PC-9 (cell line): ENCODE measurements around the gene NELL2. TPM values are rescaled to one million over a fixed set of nuclear protein-coding genes. Genes with fewer than 3 reads are reported as not detected.

Experiments
- BruUV-seq: library from RNA; stranded (reverse); fragments of 400-500 nt; replicated peaks from 2 replicates; lab custom pipeline; 2021; lab: Mats Ljungman, UMichigan
- CTCF ChIA-PET: fragments of 300-600 bp; sonication (Branson Sonifier 250); formaldehyde crosslinking; loops from one replicate; lab custom pipeline; 2022; ENCODE audit warnings: antibody characterized with exemption; lab: Charles Lee
- POLR2A ChIA-PET: fragments of 300-600 bp; sonication (Branson Sonifier 250); formaldehyde crosslinking; loops from one replicate; lab custom pipeline; 2022; ENCODE audit warnings: antibody characterized with exemption; ENCODE audit not compliant: unreplicated experiment; lab: Charles Lee
- DNase-seq, 2 experiments: peaks; one replicate each; pipeline versions ENCODE4 v3.0.0 to v3.0.0-alpha.2; 2015 to 2022; ENCODE audit warnings: mixed read lengths in 1 of 2
- H2AFZ ChIP-seq: fragments of 200-600 bp; sonication (generic); 2 replicates; pipeline ENCODE4 v1.8.1; 2017; ENCODE audit warnings: antibody characterized with exemption
- H3F3A ChIP-seq: fragments of 200-600 bp; sonication (generic); 2 replicates; pipeline ENCODE4 v1.8.1; 2017; ENCODE audit warnings: antibody characterized with exemption, mild to moderate bottlenecking, low read depth; ENCODE audit not compliant: insufficient read depth
- H3K27ac ChIP-seq: fragments of 200-600 bp; sonication (generic); 2 replicates; pipeline ENCODE4 v1.6.1; 2016; ENCODE audit warnings: mixed run types
- H3K27me3 ChIP-seq: fragments of 200-600 bp; sonication (generic); 2 replicates; pipeline ENCODE4 v1.6.1; 2016; ENCODE audit warnings: low read depth, mixed run types; ENCODE audit not compliant: insufficient read depth
- H3K36me3 ChIP-seq: fragments of 200-600 bp; sonication (generic); 2 replicates; pipeline ENCODE4 v1.6.1; 2016; ENCODE audit warnings: low read depth, mixed run types
- H3K4me1 ChIP-seq: fragments of 200-600 bp; sonication (generic); replicated peaks from 2 replicates; pipeline ENCODE4 v1.6.1; 2016; ENCODE audit warnings: mixed run types; ENCODE audit not compliant: insufficient read depth
- H3K4me2 ChIP-seq: fragments of 200-600 bp; sonication (generic); 2 replicates; pipeline ENCODE4 v1.6.1; 2017; ENCODE audit warnings: mixed run types
- H3K4me3 ChIP-seq: fragments of 200-600 bp; sonication (generic); 2 replicates; pipeline ENCODE4 v1.6.1; 2016; ENCODE audit warnings: mixed run types
- H3K79me2 ChIP-seq: fragments of 200-600 bp; sonication (generic); 2 replicates; pipeline ENCODE4 v1.6.1; 2017; ENCODE audit warnings: low read depth, mixed run types
- H3K9me2 ChIP-seq: fragments of 200-600 bp; sonication (generic); 2 replicates; pipeline ENCODE4 v1.8.1; 2017; ENCODE audit warnings: mild to moderate bottlenecking; ENCODE audit not compliant: insufficient read depth
- H3K9me3 ChIP-seq: fragments of 200-600 bp; sonication (generic); 2 replicates; pipeline ENCODE4 v1.8.1; 2016; ENCODE audit warnings: low read depth; ENCODE audit not compliant: insufficient read depth
- H4K20me1 ChIP-seq: fragments of 200-600 bp; sonication (generic); 2 replicates; pipeline ENCODE4 v1.8.1; 2017; ENCODE audit not compliant: insufficient read depth
- CTCF ChIP-seq: fragments of 200-600 bp; sonication (generic); conservative IDR thresholded peaks from 2 replicates; pipeline ENCODE4 v1.6.1; 2017; ENCODE audit warnings: mixed run types, antibody characterized with exemption, mild to moderate bottlenecking, moderate library complexity
- EZH2 ChIP-seq: fragments of 200-600 bp; sonication (generic); IDR thresholded peaks from 2 replicates; pipeline ENCODE4 v1.8.0; 2017; ENCODE audit warnings: antibody characterized with exemption, low read depth
- intact Hi-C: fragments of 100-400 bp; cut with micrococcal nuclease; formaldehyde crosslinking; loops from one replicate; pipeline ENCODE4 v1.10.0; 2022; ENCODE audit not compliant: unreplicated experiment
- total RNA-seq: library from RNA; stranded (reverse); gene quantifications from 2 replicates; pipeline ENCODE4 v1.2.3, GENCODE V29; 2021

Gene NELL2
- total RNA-seq, 1 experiment from 2014 or later: 0.61 TPM

DNA sequence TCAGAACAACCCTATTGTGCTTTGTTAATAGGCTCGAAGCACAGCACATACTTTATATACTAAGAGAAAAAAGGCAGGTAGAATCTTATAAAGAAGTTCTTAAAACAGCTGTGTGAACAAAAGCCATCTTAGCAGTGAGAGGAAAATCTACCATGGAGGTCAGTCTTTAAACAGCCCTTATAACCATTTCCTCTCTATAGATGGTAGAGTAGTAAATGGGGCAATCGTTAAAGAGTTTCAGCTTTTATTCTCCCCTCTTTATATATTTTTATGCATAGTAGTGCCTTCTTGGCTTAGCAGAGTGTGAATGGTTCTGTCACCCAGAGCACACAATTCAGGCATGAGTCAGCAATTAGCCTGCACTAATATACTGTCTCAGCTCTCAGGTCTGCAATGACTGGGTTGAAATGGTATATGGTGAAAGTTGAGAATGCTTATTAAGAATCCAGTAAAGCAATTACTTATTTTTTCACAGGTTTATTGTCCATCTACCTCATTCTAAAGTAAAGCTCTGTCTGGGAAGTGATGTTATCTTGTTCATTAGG lies 305.0 kb downstream of the NELL2 start:
- Histone ChIP-seq H3K4me1 (no peaks in the 10 kb centered on the region), H4K20me1 (no peaks in the 10 kb centered on the region), H3K27ac (no peak overlapping the region), H3K9me3 (no peaks in the 10 kb centered on the region), H2AFZ (no peak overlapping the region; the same call in 1 of the 2 replicates), H3K4me2 (no peak overlapping the region), H3K79me2 (no peaks in the 10 kb centered on the region), H3K9me2 (no peaks in the 10 kb centered on the region), H3K36me3 (no peaks in the 10 kb centered on the region), H3K27me3 (no peaks in the 10 kb centered on the region), H3K4me3 (no peak overlapping the region), H3F3A (no peaks in the 10 kb centered on the region)
- ChIA-PET POLR2A (no interaction called here), CTCF (no interaction called here)
- intact Hi-C loops: no loop called here
- TF ChIP-seq EZH2: no peak
- no peak for TF ChIP-seq CTCF
- BruUV-seq: no TSS peak
- no peak for DNase-seq

DNA sequence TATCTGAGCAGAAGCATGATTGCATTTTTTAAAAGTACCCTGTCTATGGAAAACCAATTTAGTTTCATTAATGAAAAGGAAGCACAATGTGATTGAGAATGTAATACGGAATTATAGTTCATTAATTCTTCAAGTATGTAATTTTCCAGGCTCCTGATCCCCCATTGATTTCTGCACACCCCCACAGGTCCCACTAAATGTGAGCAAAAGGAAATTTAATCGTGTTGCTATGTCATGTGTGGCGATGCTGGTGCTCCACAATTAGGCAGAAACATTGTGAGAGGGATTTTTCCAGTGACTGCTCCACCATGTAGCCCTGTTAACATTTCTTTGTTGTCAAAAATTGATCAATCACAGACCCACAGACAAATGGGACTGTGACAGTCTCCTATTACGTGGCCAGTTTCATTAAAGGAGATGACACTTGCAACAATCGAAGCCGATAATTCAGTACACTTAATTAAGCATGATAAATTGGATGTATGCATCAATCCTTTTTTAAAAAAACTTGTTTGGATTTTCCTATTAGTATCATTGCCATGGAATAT lies 306.0 kb downstream of the NELL2 start:
- Histone ChIP-seq H3K9me2 (no peaks in the 10 kb centered on the region), H4K20me1 (no peaks in the 10 kb centered on the region), H3K27ac (no peak overlapping the region), H3K36me3 (no peaks in the 10 kb centered on the region), H3K27me3 (no peaks in the 10 kb centered on the region), H3K79me2 (no peaks in the 10 kb centered on the region), H2AFZ (no peak overlapping the region), H3F3A (no peaks in the 10 kb centered on the region), H3K4me2 (no peak overlapping the region), H3K4me3 (no peak overlapping the region), H3K4me1 (no peaks in the 10 kb centered on the region), H3K9me3 (no peaks in the 10 kb centered on the region)
- intact Hi-C loops: no loop called here
- ChIA-PET CTCF (no interaction called here), POLR2A (no interaction called here)
- no peak for DNase-seq
- TF ChIP-seq CTCF: no peak
- no peak for TF ChIP-seq EZH2
- BruUV-seq: no TSS peak

DNA sequence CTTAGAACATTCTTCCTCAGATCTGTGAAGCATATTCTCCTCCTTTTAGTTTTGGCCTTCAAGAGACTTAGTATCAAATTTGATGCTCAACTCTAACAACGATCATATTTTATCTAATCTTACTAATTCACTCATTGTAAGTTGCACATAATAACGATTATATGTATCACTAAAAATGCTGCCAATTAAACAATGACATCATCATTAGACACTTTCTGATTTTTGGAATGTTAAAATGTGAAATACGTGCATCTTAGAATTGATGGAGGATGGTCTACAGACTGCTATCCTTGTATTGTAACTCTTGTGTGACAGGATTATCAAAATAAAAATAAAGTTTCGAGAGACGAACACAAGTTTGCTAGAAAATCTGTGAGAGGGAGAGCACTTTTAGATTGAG lies 311.0 kb downstream of the NELL2 start:
- Histone ChIP-seq H4K20me1 (no peaks in the 10 kb centered on the region), H3K36me3 (no peaks in the 10 kb centered on the region), H3K4me2 (no peak overlapping the region), H3K4me3 (no peak overlapping the region), H3K9me2 (no peaks in the 10 kb centered on the region), H3K9me3 (no peaks in the 10 kb centered on the region), H3K79me2 (no peaks in the 10 kb centered on the region), H3K27ac (no peak overlapping the region), H3K4me1 (no peaks in the 10 kb centered on the region), H3F3A (no peaks in the 10 kb centered on the region), H3K27me3 (no peaks in the 10 kb centered on the region), H2AFZ (no peak overlapping the region)
- intact Hi-C loops: no loop called here
- no TSS peak for BruUV-seq
- POLR2A ChIA-PET: no interaction called here
- no peak for DNase-seq
- TF ChIP-seq EZH2: no peak
- TF ChIP-seq CTCF: no peak
- CTCF ChIA-PET: no interaction called here
